Measurements from ENCODE around the gene ZKSCAN5.
"Not testable (repeated sequence)": the region's sequence is repeated elsewhere in the genome, so short reads cannot be mapped to it uniquely, and the experiment has no call there.

ZKSCAN5 gene

DNA sequence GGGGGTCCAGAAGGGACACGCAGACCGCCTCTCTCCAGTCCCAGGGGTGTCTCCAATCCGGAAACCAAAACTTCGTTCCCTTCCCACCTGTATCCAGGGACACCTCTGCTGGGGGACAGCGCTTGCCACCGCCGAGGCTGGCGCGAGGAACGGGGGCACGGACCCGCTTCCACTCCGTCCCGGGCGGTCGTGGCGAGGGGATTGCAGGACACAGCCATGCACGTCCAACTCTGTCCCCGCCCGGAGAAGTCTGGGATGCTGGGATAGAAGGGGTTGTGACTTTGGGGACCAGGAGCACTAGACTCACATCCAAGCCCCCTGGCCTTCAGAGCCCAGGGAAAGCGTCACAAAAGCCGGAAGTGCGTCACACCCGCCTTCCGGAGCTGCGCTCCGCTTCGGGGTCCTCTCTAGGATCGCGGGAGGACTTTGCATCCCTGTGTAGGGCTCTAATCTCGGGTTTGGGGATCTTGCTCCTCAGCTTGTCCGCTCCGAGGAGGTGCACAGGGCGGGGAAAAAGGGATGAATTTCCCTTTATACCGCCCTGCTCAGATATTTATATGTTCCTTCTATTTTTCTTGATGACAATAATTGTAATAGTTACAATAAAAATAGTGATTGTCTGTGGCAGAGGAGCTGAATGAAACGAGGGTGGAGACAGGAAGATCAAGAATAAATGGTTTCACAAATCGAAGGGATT lies 47.5 kb downstream of the ZKSCAN5 start, which contains the start of gene FAM200A:
Gene FAM200A (minus strand): TSS at position 348 of the 697 bp plus-strand sequence. CDS start 3,707 bp downstream, outside the sequence.
- peak; percentile 70 to 76 for DNase-seq (ENCODE audit: extremely low read depth in 1 of 2, low read depth in 1 of 2)

DNA sequence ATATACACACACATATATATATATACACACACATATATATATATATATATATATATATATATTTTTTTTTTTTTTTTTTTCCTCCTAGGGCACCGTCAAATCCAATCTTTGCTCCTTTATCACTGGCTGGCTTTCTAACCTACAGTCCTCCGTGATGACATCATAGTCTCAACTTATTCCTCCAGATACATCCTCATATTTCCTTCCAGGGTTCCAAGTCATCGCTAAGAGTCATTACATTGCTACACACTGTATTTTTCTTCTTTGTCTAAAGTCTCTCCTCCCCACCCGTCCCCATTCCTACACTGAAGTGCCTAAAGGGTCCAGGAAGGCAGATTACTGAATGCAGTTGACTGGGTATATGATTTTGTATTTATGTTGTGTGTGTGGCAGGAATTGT lies 48.6 kb downstream of the ZKSCAN5 start:
- no peak for DNase-seq (ENCODE audit: extremely low read depth in 1 of 2, low read depth in 1 of 2)

DNA sequence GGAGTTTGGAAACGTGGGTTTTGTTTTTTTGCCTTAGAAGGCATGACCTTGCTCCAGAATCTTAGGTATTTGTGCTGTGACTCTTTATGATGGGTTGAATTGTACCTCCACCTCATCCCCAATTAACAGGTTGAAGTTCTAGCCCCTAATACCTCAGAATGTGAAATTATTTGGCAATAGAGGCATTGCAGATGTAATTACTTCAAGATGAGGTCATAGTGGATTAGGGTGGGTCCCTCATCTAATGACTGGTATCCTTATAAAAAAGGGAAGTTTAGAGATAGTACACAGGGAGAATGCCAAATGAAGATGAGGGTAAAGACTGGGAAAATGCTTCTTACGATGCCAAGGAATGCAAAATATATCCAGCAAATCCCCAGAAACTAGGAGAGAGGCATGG lies 50.5 kb downstream of the ZKSCAN5 start:
- DNase-seq (ENCODE audit: extremely low read depth in 1 of 2, low read depth in 1 of 2): no peak

DNA sequence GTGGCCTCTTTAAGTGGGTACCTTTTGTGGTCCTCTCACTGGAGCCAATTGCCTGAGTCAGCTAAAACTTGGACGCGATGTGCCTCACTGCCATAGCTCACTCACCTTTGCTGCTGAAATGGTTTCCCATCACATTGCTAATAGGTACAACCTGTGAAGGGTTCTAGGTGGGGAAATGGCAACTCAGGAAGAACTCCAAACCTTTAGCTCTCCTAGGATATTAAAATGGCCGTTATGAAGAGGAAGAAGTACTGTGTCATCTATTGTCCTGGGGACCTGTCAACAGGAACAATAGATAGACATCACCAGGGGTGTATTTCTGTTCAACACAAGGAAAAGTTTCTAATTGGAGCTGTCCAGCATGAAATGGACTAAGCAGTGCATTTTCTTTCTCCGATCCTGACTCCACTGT lies 52.7 kb downstream of the ZKSCAN5 start:
- DNase-seq (ENCODE audit: extremely low read depth in 1 of 2, low read depth in 1 of 2): no peak

DNA sequence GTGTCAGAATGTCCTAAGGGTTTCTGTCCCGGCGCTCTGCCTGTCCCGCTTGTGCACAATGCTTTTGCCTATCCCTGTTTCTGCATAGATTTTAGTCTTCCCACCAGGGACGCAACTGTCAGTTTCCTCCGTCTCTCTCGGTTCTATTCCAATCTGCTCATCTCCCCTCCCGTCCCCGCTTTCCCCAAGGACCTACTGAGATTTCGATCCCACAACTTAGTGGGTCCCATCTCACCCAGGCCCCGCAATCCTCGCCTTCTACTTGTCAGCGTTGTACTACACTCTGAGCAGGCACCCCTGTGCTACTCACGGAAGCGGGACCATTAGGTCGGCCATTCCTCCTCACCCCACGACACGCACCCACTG lies 53.5 kb downstream of the ZKSCAN5 start:
- DNase-seq (ENCODE audit: extremely low read depth in 1 of 2, low read depth in 1 of 2): no peak

DNA sequence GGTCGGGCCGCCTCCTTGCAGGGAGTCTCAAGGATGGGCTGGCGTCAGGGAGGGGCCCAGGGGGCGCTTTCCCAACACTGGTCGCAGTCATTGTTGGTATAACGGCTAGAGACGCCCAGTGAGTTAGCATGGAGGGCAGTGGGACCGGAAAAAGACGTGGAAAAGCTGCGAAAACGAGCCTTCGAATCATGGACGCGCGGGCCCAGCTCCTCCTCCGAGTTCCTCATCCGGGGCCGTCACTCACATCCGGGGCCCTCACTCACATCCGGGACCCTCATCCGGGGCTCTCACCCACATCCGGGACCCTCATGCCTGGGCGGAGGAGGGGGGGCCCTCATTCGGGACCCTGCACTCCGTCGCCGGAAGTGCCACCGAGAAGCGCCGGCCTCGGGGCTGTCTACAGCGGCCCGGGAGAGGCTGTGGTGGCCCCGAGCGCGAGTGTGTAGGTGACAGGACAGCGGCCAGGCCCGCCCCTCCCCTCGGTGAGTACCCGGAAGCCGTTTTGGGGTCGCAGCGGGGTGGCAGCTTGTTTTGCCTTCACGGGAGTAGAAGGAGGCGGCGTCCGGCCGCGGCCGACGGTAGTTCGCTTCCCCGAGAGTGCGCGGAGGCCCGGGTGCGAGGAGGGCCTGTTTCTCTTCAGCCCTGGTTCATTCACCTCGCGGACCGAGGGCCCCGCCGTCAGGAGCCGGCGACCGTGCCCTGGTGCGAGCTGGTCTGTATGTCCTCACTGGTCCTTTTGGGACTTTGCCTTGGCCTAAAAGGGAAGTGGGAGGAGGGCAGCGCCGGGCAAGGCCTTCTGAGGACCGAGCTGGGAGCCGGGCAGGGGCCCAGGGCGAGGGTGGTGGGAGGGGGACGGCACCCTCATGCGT lies 54.1 kb downstream of the ZKSCAN5 start, which contains the start of gene ZNF655:
Gene ZNF655 (plus strand): TSS at position 337 of the 869 bp plus-strand sequence. CDS start 1,918 bp downstream, outside the sequence.
- peak; percentile 83 to 87 for DNase-seq (ENCODE audit: extremely low read depth in 1 of 2, low read depth in 1 of 2)

DNA sequence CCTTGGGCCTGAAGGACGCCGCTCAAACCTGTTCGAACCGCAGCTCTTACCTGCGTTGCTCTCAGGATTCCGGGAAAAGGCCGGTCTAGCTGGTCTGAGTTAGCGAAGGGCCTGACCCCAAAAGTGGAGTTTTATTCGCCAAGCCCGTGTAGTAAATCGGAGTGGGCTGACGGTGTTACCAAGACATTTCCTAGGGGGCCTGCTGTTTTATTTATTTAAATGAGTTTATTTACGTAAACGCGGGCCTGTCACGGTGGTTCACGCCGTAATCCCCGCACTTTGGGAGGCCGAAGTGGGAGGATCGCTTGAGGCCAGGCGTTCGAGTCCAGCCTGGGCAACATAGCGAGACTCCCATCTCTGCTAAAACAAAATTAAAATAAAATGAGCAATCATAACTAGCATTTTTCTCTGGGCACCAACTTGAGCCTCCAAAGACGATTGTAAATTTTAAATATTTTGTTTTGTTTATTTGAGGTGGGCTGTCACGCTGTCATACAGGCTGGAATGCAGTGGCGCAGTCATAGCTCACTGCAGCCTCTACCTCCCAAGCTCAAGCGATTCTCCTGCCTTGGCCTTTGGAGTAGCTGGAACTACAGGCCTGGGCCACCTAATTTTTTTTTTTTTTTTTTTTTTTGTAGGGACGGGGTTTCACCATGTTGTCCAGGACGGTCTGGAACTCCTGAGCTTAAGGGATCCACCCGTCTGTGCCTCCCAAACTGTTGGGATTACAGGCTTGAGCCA lies 54.9 kb downstream of the ZKSCAN5 start:
- DNase-seq (ENCODE audit: extremely low read depth in 1 of 2, low read depth in 1 of 2): no peak

DNA sequence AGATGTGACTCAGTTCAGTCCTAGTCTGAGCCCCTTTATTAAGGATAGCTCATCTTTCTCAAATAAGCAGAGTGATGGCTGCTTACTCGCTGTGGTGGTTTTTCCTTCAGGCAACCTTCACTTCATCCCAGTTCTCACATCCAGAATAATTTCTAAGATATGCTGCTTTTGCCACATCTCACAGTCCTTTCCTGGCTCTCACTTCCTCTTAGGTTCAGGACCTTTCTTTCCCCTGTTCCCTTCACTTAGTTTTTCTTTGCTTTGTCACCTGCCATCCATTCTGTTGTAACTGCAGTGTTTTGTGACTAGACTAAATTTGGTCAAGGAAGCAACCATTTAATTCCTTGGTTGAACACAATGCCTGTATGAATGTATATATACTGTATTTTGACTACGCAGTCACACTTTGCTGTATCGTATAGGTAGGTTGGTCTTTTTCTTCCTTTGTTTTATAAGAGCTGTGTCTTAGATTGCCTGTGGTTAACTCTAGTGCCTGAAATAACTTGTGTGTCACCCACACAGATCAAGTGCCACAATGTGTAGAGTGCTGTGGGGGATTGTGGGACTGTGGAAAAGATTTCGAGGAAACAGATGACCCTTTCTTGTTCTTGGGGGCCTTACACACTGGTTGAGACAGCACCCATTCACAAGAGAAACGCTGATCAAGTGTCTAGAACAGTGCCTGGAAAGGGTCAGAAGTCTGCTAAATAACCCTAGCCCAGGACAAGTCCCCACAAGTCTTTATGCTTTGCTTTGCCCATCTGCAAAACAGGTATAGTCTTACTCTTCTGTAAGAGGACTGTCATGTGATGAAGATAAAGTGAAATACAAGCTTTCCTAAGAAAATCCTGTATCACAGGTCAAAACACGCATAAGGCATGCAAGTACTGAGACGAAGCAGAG lies 56.6 kb downstream of the ZKSCAN5 start:
- DNase-seq (ENCODE audit: extremely low read depth in 1 of 2, low read depth in 1 of 2): no peak

DNA sequence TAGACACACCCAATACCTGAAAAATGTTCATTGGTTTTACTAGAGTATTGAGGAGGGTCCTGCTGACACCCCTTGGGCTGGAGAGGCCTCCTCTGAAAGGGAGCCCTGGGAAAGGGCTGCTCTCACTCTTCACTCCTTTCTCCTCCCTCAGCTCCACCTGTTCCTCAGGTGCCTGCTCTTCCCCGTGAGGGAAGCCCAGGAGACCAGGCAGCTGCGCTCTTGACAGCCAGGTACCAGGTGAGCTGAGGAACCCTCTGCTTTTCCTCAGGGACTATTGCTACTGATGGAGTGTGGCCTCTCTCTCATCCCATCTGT lies 57.2 kb downstream of the ZKSCAN5 start:
- DNase-seq (ENCODE audit: extremely low read depth in 1 of 2, low read depth in 1 of 2): no peak

DNA sequence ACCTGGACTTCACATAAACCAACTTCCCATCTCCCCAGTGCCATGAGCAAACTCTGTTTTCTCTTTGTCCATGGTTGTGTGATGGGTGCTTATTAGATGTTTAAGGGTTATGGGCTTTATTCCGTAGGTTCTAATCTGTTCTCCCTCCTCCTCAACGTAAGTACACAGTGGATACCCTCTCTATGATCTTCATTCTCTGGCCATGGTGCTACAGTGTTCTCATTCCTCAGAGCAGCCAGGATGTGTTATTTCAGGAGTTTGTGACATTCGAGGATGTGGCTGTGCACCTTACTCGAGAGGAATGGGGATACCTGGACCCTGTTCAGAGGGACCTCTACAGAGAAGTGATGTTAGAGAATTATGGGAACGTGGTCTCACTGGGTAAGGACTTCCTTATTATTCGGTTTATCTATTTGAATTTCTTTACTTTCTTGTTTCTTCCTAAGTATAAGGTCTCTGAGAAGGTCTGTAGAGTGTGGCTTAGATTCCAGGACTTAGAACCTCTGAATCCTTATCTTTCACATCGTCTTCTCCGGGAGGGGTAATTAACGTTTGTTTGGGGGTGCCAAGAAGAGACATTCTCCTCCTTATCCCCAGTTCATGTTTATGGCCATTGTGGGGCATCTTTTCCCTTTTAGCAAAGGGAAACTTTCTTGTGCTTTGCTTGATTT lies 57.8 kb downstream of the ZKSCAN5 start:
- DNase-seq (ENCODE audit: extremely low read depth in 1 of 2, low read depth in 1 of 2): no peak

DNA sequence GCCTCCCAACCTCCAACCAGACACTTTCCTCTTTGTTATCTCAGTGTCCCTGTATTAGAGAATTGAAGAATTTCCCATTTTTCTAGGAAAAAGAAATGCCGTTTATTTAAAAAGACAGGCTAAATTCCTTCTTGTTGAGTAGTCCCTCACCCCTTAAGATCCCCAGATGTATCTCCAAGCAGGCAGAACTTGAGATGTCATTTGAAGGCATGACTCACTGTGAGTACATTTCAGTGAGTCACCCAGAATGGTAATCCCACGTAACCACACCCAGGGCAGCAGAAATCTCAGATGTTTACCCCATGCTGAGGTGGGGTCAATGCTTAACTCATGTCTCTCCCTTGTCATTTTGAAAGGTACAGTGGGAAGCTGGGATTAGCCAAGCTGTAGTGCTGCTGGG lies 58.4 kb downstream of the ZKSCAN5 start:
- peak in 1 of 2 donors; percentile 59 for DNase-seq (ENCODE audit: extremely low read depth in 1 of 2, low read depth in 1 of 2)

DNA sequence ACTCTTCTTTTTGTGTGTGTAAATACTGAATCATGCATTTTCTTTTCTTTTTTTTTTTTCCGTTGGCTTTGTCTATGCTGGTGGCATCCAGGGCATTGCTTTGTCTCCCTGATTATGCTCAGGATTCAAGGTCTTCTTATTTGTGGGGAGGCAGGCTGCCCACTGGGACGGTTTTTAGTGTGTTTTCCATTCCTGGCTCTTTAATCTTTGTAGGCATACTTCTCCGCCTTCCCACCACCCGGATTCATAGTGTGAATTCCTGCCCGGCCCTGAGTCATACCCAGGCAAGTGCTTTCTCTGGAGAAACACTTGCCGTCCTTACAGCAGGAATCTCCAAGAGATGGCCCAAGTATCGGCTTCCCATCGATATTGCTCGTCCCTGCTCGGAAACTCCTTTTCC lies 59.2 kb downstream of the ZKSCAN5 start:
- DNase-seq (ENCODE audit: extremely low read depth in 1 of 2, low read depth in 1 of 2): no peak

DNA sequence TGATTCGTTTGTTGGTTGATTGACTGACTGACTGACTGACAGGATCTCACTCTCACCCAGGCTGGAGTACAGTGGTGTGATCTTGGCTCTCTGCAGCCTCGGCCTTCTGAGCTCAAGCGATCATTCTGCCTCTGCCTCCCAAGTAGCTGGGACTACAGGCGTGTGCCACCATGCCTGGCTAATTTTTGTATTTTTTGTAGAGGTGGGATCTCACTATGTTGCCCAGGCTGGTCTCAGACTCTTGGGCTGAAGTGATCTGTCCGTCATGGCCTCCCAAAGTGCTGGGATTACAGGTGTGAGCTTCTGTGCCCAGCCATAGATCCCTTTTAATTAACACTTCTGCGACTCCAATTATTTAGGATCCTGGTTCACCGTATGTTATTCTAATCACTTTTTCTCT lies 64.3 kb downstream of the ZKSCAN5 start:
- not testable (repeated sequence) for DNase-seq (ENCODE audit: extremely low read depth in 1 of 2, low read depth in 1 of 2)

DNA sequence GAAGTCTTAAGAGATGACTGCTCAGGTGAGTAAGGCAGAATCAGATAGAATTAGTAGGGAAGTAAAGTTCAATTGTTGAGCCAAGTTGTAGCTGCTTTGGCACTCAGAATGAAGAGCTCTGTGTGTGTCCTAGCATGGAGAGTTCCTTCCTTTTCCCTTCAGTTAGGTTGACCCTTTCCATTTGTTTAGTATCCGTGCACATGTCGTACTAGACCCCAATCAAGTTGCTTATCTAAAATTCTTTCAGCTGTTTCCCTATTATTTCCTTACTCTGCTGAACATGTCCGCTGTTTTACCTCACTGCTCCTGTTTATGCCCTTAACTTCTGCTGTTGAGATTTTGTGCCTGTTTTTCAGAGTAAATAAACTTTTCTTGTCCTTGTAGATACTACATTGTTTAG lies 67.3 kb downstream of the ZKSCAN5 start:
- no peak for DNase-seq (ENCODE audit: extremely low read depth in 1 of 2, low read depth in 1 of 2)

DNA sequence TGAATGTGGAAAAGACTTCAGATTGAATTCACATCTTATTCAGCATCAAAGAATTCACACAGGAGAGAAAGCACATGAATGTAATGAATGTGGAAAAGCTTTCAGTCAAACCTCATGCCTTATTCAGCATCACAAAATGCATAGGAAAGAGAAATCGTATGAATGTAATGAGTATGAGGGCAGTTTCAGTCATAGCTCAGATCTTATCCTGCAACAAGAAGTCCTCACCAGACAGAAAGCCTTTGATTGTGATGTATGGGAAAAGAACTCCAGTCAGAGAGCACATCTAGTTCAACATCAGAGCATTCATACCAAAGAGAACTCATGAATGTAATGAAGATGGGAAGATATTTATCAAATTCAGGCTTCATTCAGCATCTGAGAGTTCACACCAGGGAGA lies 68.8 kb downstream of the ZKSCAN5 start:
- no peak for DNase-seq (ENCODE audit: extremely low read depth in 1 of 2, low read depth in 1 of 2)

DNA sequence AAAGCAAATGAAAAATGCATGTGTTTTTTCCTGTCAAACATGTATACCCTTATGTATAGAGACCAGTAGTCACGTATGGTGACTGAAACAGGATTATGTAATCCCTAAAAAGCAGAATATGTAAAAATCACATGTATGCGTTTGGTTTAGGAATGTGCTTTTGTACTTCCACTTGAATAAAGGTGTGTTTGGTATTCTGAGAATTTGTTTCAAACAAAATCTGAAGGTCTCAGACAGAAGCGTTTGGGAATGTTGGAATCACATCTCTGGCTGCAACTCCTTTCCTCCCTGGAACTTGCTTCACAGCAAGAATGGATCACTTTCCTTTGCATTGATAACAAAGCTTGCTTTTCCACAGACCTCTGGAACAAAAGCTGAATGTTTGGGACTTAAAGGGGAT lies 71.8 kb downstream of the ZKSCAN5 start:
- DNase-seq (ENCODE audit: extremely low read depth in 1 of 2, low read depth in 1 of 2): no peak

DNA sequence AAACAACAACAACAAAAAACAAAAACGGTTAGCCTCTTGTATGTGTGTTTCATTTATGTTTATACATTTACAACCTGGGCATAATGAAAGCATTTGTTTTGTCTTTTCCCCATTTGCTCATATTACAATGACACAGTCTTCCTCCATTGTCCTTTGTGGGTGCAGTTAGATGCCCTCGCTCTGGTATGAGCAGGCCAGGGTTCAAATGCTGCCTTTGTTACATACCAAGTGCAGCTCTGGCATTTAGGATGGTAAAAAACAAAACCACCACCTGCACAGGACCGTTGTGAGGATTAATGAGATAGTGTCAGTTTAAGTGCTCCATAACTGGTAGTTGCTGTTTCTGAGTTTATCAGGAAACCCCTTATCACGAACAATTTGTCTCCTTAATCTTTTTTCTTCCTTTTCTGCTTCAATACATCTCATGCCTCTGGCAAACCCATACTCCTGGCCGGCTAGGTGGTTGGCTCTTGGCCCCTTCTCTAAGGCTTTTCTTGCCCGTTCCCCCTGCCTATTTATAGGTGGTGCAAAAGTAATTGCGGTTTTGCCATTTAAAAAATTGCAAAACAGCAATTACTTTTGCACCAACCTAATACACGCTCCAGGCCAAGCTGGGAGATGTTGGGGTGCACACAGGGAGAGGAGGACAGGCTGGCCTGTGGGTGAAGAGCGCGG lies 75.0 kb downstream of the ZKSCAN5 start:
- DNase-seq (ENCODE audit: extremely low read depth in 1 of 2, low read depth in 1 of 2): no peak

DNA sequence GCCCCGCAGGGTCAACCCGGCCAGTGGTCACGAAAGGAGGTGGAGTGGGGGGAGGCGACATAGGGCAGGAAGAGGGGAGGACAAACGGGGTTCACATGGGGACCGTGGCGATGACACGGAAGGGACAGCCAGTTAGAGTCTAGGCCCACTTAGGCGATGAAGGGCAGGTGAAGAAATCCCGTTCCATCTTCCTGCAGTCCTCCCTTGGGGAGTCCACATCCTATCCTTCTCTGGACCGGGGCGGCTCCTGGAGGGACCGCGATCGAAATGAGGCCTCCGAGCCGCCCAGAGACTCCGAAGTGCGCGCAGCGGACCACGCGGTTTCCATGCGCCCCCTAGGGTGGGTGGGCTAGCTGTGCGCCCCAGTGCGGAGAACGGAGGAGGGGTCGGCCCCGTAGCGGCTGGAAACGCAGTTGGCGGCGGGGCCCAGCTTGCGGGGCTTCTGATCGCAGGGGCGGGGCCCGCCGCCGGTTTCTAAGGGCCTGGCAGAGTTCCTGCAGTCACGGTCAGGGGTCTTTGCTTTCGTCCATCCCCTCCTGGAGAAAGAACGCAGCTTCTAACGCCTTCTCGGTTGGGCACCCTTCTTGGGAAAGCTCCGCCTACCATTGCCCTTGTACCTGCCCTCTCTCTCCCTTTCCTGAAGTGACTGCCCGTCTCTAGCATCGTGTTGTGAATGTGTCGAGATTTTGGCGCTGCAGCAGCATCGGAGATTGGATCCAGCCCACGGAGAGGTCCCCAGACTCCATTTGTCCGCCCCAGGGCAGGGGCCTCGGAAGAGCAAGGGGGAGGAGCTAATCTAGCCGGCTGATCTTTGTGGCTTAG lies 75.7 kb downstream of the ZKSCAN5 start:
- DNase-seq (ENCODE audit: extremely low read depth in 1 of 2, low read depth in 1 of 2): peak in 1 of 2 donors; percentile 25
